ENCODE results near the gene HCLS1.

- TF ChIP-seq CTCF (IDR thresholded peaks at IDR 0.05) (no peak), ZFX (IDR thresholded peaks at IDR 0.05; ENCODE audit: borderline replicate concordance) (no peak)
Measured at GRCh38 chr3:121629601-121630000, 31.1 kb downstream of the HCLS1 start.
